Loucy (cell line): Measurements from ENCODE around the gene ZFTA.

Experiments used
- CTCF ChIP-seq: fragments of 200-600 bp; sonication (generic); conservative IDR thresholded peaks from 2 replicates; pipeline ENCODE4 v1.5.1; 2014; ENCODE audit warnings: mild to moderate bottlenecking, antibody characterized with exemption, low read length
- EZH2phosphoT487 ChIP-seq: fragments of 200-600 bp; IDR thresholded peaks from 2 replicates; pipeline ENCODE4 v1.6.1; 2018; ENCODE audit warnings: antibody characterized with exemption, mild to moderate bottlenecking, moderate library complexity, borderline replicate concordance

- TF ChIP-seq CTCF (peak; percentile 76), EZH2phosphoT487 (no peak)
Observed at GRCh38 chr11:63738720-63739360, 29.7 kb downstream of the ZFTA start.
